HFF-Myc (cell line): ENCODE results near the gene RXRA.

Experiments
- DNase-seq: peaks from one replicate; pipeline ENCODE4 v3.0.0-alpha.2; 2011; ENCODE audit warnings: low read depth; ENCODE audit errors: extremely low read depth
- H3K4me3 ChIP-seq: replicated peaks from 2 replicates; pipeline ENCODE4 v1.5.1; 2011; ENCODE audit warnings: low read depth, mild to moderate bottlenecking, control low read depth, low read length
- CTCF ChIP-seq: IDR thresholded peaks from 2 replicates; pipeline ENCODE4 v1.5.1; 2012; ENCODE audit warnings: mild to moderate bottlenecking, low read depth, low read length, control low read depth; ENCODE audit errors: missing control alignments

Gene RXRA

GRCh38 chr9:134477342-134477925 is 151.2 kb downstream of the RXRA start:
- no peak for DNase-seq
- no peak overlapping the region for H3K4me3 ChIP-seq
- no peak for TF ChIP-seq CTCF

- TF ChIP-seq CTCF: no peak
- H3K4me3 ChIP-seq: no peak overlapping the region
- no peak for DNase-seq
Observed at GRCh38 chr9:134477927-134478326, 151.7 kb downstream of the RXRA start.

- TF ChIP-seq CTCF: no peak
- DNase-seq: no peak
- no peak overlapping the region for H3K4me3 ChIP-seq
Observed at GRCh38 chr9:134481762-134482161, 155.5 kb downstream of the RXRA start.

DNA sequence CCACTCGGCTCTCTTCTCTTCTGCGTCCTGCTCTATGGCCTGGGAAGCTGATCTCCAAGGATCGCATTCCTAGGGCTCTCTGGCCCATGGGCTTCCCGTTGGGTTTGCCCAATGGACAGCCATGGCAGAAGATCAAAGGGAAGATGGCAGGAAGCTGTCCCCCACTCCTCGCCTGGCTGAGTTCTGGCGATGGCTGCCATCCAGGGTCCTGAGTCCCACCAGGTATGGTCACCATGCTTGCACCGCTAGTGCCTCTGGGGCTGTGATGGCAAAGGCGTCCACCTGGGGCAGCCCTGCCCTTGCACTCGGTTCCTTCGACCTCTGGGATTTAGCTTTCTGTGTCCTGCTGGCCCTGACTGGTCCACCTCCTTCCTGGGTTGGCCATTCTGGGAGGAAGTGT is 156.0 kb downstream of the RXRA start:
- TF ChIP-seq CTCF: no peak
- H3K4me3 ChIP-seq: no peak overlapping the region
- no peak for DNase-seq

DNA sequence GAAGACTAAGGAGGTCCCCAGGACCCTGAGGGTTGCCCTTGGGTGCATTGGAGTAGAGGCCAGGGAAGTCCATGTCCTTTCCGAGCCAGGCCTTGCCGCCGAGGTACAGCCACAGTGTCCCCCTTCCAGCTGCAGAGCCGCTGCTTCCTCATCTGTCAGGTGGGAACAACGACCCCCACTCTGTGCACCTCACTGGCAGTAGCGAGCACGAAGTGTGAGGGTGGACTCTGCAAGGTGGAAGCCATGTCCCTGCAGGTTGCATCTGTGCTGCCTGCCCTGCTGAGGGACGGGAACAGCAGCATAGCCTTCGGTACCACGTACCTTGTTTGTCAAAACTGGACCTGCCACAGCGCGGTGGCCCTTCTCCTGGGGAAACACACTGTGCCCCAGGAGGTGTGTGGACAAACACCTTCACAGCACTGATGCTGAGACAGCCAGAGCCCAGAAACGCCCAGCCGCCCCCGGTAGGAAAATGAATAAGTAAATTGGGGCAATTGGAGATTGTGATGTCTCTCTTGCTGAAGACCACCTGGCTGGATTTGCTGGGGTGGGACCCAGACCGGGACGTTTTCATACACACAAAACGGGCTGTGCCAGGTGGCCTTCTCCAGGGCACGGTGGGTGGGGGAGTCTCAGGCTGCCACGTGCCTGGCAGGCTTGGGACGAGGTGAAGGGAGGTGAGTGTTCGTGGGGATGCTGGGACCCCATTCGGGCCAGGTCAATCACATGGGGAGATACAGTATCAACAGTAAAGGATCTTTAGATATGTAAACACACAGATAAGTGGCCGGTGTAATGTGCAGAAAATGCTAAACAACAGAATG is 157.3 kb downstream of the RXRA start:
- no peak for DNase-seq
- no peak overlapping the region for H3K4me3 ChIP-seq
- TF ChIP-seq CTCF: no peak

- no peak for DNase-seq
- no peak for TF ChIP-seq CTCF
- H3K4me3 ChIP-seq: no peak overlapping the region
Observed at GRCh38 chr9:134484479-134484878, 158.2 kb downstream of the RXRA start.

DNA sequence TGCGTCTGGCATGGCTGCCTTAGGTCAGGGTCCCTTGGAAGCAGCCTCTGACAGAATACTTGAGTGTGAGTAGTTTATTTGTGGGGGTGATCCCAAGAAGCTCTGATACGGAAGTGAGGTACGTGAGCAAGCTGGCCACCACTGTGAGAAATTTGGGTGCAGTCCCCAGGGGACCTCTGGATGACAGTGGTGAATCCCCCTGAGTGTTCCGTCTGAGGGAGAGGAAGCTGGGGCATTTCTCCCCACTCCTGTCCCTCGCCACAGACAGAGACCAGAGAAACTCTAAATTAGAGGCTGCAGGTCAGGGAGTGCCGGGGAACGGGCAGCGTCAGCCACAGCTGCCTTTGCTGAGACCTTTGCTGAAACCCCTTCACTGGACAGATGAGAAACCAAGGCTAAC is 159.4 kb downstream of the RXRA start:
- DNase-seq: no peak

More for the DNA sequence above, 159.4 kb downstream of the RXRA start:
- no peak for TF ChIP-seq CTCF
- H3K4me3 ChIP-seq: no peak overlapping the region
